ENCODE measurements around the gene RTL10. TPM values are rescaled to one million over a fixed set of nuclear protein-coding genes. Genes with fewer than 3 reads are reported as not detected.
"Not testable (repeated sequence)": the region's sequence is repeated elsewhere in the genome, so short reads cannot be mapped to it uniquely, and the experiment has no call there.

RTL10 gene
- total RNA-seq, 1 experiment from 2014 or later = 21.5 TPM

GRCh38 chr22:19834599-19834998 is 20.1 kb downstream of the RTL10 start:
- Mint-ChIP-seq H3K9me3 (no peaks in the 10 kb centered on the region), H3K27ac (no peak overlapping the region), H3K4me3 (no peak overlapping the region), H3K27me3 (ENCODE audit: low read depth) (no peaks in the 10 kb centered on the region), H3K4me1 (no peaks in the 10 kb centered on the region), H3K36me3 (no peaks in the 10 kb centered on the region)
- POLR2A ChIA-PET = no interaction called here
- DNase-seq (ENCODE audit: low spot score) (no peak), ATAC-seq (no peak)
- CTCF ChIA-PET = interaction anchor here (1.1 kb wide), 1 partner anchor 104 kb away, joined by 3 read pairs; no protein-coding TSS in a partner anchor
- TF ChIP-seq, protein P1, sequence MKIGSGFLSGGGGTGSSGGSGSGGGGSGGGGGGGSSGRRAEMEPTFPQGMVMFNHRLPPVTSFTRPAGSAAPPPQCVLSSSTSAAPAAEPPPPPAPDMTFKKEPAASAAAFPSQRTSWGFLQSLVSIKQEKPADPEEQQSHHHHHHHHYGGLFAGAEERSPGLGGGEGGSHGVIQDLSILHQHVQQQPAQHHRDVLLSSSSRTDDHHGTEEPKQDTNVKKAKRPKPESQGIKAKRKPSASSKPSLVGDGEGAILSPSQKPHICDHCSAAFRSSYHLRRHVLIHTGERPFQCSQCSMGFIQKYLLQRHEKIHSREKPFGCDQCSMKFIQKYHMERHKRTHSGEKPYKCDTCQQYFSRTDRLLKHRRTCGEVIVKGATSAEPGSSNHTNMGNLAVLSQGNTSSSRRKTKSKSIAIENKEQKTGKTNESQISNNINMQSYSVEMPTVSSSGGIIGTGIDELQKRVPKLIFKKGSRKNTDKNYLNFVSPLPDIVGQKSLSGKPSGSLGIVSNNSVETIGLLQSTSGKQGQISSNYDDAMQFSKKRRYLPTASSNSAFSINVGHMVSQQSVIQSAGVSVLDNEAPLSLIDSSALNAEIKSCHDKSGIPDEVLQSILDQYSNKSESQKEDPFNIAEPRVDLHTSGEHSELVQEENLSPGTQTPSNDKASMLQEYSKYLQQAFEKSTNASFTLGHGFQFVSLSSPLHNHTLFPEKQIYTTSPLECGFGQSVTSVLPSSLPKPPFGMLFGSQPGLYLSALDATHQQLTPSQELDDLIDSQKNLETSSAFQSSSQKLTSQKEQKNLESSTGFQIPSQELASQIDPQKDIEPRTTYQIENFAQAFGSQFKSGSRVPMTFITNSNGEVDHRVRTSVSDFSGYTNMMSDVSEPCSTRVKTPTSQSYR (CRISPR knock-in tag; IDR thresholded peaks at IDR 0.05) = no peak
- TF ChIP-seq E2F4 (CRISPR knock-in tag; IDR thresholded peaks at IDR 0.05; ENCODE audit: borderline replicate concordance, low read depth) (no peak), MYBL2 (CRISPR knock-in tag; IDR thresholded peaks at IDR 0.05) (no peak), ETV6 (CRISPR knock-in tag; IDR thresholded peaks at IDR 0.05) (no peak), AR (CRISPR knock-in tag; IDR thresholded peaks at IDR 0.05) (no peak), OVOL2 (CRISPR knock-in tag; IDR thresholded peaks at IDR 0.05; ENCODE audit: borderline replicate concordance) (no peak), GRHL2 (CRISPR knock-in tag; IDR thresholded peaks at IDR 0.05; ENCODE audit: insufficient replicate concordance, severe bottlenecking) (no peak), NFATC4 (CRISPR knock-in tag; IDR thresholded peaks at IDR 0.05) (no peak), NR2C2 (CRISPR knock-in tag; IDR thresholded peaks at IDR 0.05) (no peak), ZNF532 (CRISPR knock-in tag; IDR thresholded peaks at IDR 0.05; ENCODE audit: borderline replicate concordance) (no peak), FOXP4 (CRISPR knock-in tag; IDR thresholded peaks at IDR 0.05) (no peak), SMAD4 (CRISPR knock-in tag; IDR thresholded peaks at IDR 0.05) (no peak), HMGA2 (CRISPR knock-in tag; IDR thresholded peaks at IDR 0.05) (no peak), ZNF138 (CRISPR knock-in tag; conservative IDR thresholded peaks at IDR 0.05) (no peak), EMX1 (CRISPR knock-in tag; IDR thresholded peaks at IDR 0.05) (no peak), GABPB1 (CRISPR knock-in tag; IDR thresholded peaks at IDR 0.05) (no peak)
- TF ChIP-seq, protein P2, sequence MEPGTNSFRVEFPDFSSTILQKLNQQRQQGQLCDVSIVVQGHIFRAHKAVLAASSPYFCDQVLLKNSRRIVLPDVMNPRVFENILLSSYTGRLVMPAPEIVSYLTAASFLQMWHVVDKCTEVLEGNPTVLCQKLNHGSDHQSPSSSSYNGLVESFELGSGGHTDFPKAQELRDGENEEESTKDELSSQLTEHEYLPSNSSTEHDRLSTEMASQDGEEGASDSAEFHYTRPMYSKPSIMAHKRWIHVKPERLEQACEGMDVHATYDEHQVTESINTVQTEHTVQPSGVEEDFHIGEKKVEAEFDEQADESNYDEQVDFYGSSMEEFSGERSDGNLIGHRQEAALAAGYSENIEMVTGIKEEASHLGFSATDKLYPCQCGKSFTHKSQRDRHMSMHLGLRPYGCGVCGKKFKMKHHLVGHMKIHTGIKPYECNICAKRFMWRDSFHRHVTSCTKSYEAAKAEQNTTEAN (CRISPR knock-in tag; IDR thresholded peaks at IDR 0.05) = no peak

- H3K36me3 Mint-ChIP-seq; POLR2A ChIA-PET; DNase-seq (ENCODE audit: low spot score); H3K4me1 Mint-ChIP-seq; H3K27me3 Mint-ChIP-seq (ENCODE audit: low read depth); H3K27ac Mint-ChIP-seq; ATAC-seq; H3K9me3 Mint-ChIP-seq; H3K4me3 Mint-ChIP-seq: not testable (repeated sequence)
- CTCF ChIA-PET = interaction anchor here (0.8 to 2.2 kb wide), 3 partner anchors 12 to 103 kb away, joined by 3 to 10 read pairs (median 5); no protein-coding TSS in a partner anchor
Observed at GRCh38 chr22:19833327-19833726, 21.3 kb downstream of the RTL10 start.
